ENCODE results near the gene B4GALT1. TPM values are rescaled to one million over a fixed set of nuclear protein-coding genes. Genes with fewer than 3 reads are reported as not detected.

The B4GALT1 gene
- total and polyA plus RNA-seq, 9 donors: 35.8 to 226 (median 88.3) TPM

DNA sequence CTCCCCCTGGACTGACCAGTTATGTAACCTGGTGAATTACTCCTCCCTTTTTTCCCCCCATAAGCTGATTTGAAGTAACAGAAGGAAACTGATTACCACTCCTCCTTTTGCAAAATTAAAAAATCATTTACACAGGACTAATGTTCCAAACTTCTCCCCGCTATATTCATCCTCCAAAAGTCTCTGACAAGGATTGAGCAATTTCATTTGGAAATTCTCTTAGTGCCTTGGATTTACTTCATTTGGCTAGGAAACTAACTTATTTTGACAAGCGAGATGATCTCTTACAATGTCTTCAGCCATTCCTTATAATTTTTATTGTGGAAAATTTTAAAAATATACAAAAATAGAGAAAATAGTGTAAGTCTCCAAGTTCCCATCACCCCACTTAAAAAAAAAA, 15.4 kb upstream of the B4GALT1 start:
- WGBS, 3 donors: 61 to 79% (median 79%) methylated on average over 2 of the region's 2 CpGs
- DNase-seq: no peak

DNA sequence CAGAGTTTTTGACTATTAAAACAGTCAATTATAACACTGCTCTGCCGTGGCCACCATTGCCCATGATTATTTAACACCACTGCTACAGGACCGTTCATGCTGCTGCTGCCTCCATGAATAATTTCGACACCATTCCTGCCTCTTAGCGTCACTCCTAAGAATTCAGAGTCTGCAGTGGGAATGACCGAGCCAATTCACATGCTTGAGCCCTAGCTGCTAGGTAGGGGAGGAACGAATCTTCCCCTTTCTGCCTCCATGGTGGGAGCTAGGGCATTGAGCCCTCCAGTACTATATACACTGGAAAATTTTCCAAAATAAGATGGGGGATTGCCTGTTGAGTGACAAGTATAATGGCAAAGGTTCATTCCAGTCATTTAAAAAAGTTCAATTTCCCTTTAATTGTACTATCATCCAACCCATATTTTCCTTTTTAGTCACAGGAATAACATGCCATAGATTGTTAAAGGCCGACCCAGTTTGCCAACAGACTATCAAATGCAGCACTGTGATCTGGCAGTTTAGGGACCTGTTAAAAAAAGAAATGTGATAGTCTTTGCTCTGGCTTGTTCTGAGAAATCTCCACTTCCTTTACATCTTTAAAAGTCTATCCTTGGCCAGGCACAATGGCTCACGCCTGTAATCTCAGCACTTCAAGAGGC, 13.5 kb upstream of the B4GALT1 start:
- intact Hi-C loops (cut with DNase I): no loop called here
- 62 to 68% (median 62%) methylated on average over 8 of the region's 8 CpGs for WGBS, 3 donors
- no peak overlapping the region for H3K27ac ChIP-seq
- no peaks in the 10 kb centered on the region for H3K27me3 ChIP-seq
- H3K4me3 ChIP-seq: no peak overlapping the region
- H3K9me3 ChIP-seq: no peaks in the 10 kb centered on the region
- no peaks in the 10 kb centered on the region for H3K4me1 ChIP-seq (ENCODE audit: insufficient read depth)
- H3K36me3 ChIP-seq: no peaks in the 10 kb centered on the region
- DNase-seq: no peak
- no peak for TF ChIP-seq POLR2A (IDR thresholded peaks at IDR 0.05)

More for the DNA sequence above, 15.4 kb upstream of the B4GALT1 start:
- no peak overlapping the region for H3K27ac ChIP-seq
- intact Hi-C loops (cut with DNase I): no loop called here
- H3K4me3 ChIP-seq: no peak overlapping the region
- no peaks in the 10 kb centered on the region for H3K27me3 ChIP-seq
- no peak for TF ChIP-seq POLR2A (IDR thresholded peaks at IDR 0.05)
- TF ChIP-seq, protein P1, sequence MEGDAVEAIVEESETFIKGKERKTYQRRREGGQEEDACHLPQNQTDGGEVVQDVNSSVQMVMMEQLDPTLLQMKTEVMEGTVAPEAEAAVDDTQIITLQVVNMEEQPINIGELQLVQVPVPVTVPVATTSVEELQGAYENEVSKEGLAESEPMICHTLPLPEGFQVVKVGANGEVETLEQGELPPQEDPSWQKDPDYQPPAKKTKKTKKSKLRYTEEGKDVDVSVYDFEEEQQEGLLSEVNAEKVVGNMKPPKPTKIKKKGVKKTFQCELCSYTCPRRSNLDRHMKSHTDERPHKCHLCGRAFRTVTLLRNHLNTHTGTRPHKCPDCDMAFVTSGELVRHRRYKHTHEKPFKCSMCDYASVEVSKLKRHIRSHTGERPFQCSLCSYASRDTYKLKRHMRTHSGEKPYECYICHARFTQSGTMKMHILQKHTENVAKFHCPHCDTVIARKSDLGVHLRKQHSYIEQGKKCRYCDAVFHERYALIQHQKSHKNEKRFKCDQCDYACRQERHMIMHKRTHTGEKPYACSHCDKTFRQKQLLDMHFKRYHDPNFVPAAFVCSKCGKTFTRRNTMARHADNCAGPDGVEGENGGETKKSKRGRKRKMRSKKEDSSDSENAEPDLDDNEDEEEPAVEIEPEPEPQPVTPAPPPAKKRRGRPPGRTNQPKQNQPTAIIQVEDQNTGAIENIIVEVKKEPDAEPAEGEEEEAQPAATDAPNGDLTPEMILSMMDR (IDR thresholded peaks at IDR 0.05): no peak
- no peak for TF ChIP-seq EP300 (IDR thresholded peaks at IDR 0.05)
- no peaks in the 10 kb centered on the region for H3K9me3 ChIP-seq
- H3K36me3 ChIP-seq: no peaks in the 10 kb centered on the region
- H3K4me1 ChIP-seq (ENCODE audit: insufficient read depth): peaks cover 5% of the 10 kb centered on the region

DNA sequence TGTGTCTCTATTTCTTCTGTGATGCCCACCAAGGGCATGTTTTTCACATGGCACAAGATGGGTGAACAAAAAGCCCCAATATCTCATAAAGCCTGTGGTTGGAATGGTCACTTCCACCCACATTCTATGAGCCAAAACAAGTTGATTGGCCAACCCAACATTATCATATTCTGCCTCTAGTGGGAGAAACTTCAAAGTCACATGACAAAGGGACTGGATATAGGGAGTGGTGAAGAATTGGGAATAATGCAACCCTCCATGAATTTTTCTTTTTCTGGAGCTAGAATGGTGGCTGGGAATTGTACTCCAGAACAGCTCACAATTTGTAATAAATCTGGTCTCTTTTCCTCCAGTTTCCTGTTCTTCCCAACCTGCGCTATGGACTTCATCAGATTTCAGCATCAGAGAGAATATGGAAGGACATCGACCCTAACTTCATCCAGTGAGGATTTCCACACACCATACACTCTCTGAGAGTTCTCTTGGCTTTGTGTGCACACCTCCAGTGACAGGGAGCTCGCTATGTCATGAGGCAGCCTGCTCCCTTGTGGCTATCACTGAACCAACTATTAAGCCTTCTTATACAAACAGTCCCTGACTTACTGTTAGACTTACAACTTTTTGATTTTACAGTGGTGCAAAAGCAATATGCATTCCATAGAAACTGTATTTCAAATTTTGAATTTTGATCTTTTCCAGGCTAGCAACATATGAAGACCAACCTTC, 12.0 kb upstream of the B4GALT1 start:
- Histone ChIP-seq H3K36me3 (no peaks in the 10 kb centered on the region), H3K27ac (no peak overlapping the region), H3K27me3 (no peaks in the 10 kb centered on the region), H3K4me3 (no peak overlapping the region), H3K9me3 (no peaks in the 10 kb centered on the region), H3K4me1 (ENCODE audit: insufficient read depth) (no peaks in the 10 kb centered on the region)
- WGBS, 3 donors: 93 to 94% (median 94%) methylated on average over 3 of the region's 3 CpGs
- TF ChIP-seq POLR2A (IDR thresholded peaks at IDR 0.05) (no peak), EP300 (IDR thresholded peaks at IDR 0.05) (no peak)
- TF ChIP-seq, protein P1 (IDR thresholded peaks at IDR 0.05): no peak
- no peak for DNase-seq
- intact Hi-C loops (cut with DNase I): no loop called here

DNA sequence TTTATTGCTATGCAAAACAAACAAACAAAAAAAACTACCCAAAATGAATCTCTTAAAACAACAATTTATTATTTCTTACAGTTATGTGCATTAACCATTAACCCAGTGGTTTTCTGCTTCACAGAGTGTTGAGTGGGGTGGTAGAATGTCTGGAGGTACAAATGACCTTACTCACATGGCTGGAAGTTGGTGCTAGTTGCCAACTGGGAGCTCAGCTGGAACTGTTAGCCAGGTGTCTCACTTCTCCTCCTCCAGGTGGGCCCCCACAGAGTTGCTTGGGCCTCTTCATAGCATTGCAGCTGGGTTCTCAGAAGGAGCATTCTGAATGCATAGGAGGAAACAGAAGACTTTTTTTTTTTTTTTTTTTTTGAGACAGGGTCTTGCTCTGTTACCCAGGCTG, 10.5 kb upstream of the B4GALT1 start:
- Histone ChIP-seq H3K36me3 (no peaks in the 10 kb centered on the region), H3K27me3 (no peaks in the 10 kb centered on the region), H3K4me3 (no peak overlapping the region), H3K27ac (no peak overlapping the region), H3K4me1 (ENCODE audit: insufficient read depth) (peaks cover 3% of the 10 kb centered on the region), H3K9me3 (no peaks in the 10 kb centered on the region)
- TF ChIP-seq POLR2A (IDR thresholded peaks at IDR 0.05): no peak
- no peak for TF ChIP-seq EP300 (IDR thresholded peaks at IDR 0.05)
- TF ChIP-seq, protein P1 (IDR thresholded peaks at IDR 0.05): no peak
- intact Hi-C loops (cut with DNase I): no loop called here
- DNase-seq: no peak

DNA sequence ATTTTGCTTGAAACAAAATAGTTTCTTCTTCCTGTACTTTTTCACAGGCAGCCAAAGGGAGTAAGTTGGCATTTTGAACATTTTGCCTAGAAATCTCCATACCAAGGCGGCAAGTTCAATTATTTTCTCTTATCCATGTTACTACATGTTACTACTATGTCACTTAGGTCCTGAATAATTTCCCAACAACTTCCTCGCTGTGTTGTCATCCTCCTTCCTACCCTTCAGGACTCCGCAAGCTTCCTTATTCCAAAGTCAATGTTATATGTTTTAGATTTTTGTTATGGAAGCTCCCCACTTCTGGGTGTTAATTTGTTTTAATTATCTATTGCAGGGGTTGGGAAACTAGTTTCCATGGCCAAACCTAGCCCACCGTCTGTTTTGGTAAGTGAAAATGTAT, 9.9 kb upstream of the B4GALT1 start:
- no peak for TF ChIP-seq POLR2A (IDR thresholded peaks at IDR 0.05)
- TF ChIP-seq EP300 (IDR thresholded peaks at IDR 0.05): no peak
- TF ChIP-seq, protein P1 (IDR thresholded peaks at IDR 0.05): no peak
- 88 to 93% (median 90%) methylated on average over 4 of the region's 4 CpGs for WGBS, 3 donors

More for the DNA sequence above, 9.9 kb upstream of the B4GALT1 start:
- Histone ChIP-seq H3K4me3 (no peak overlapping the region), H3K4me1 (ENCODE audit: insufficient read depth) (peaks cover 3% of the 10 kb centered on the region), H3K9me3 (no peaks in the 10 kb centered on the region), H3K27ac (no peak overlapping the region), H3K36me3 (no peaks in the 10 kb centered on the region), H3K27me3 (no peaks in the 10 kb centered on the region)
- no peak for DNase-seq
- intact Hi-C loops (cut with DNase I): no loop called here

All from ovary (tissue), 9 donors.